IMR-90 (cell line): ENCODE data around the gene LPXN. TPM values are rescaled to one million over a fixed set of nuclear protein-coding genes. Genes with fewer than 3 reads are reported as not detected.

Experiments
- ATAC-seq: fragments of 200-7000 bp; cut with Tn5 transposase; 2 replicates; pipeline ENCODE4 v1.9.1; 2020; ENCODE audit warnings: low read depth, mild to moderate bottlenecking, moderate library complexity
- BruUV-seq: library from RNA; stranded (reverse); fragments of 400-500 nt; replicated peaks from 2 replicates; lab custom pipeline; 2021; lab: Mats Ljungman, UMichigan
- CTCF ChIA-PET: fragments of 300-600 bp; formaldehyde crosslinking; extraction: SDS; loops from one replicate; lab custom pipeline; 2021; ENCODE audit warnings: antibody characterized with exemption; lab: Yijun Ruan, JAX
- POLR2A ChIA-PET: fragments of 300-600 bp; sonication (Branson Sonifier 250); formaldehyde crosslinking; loops from one replicate; lab custom pipeline; 2022; ENCODE audit warnings: antibody characterized with exemption; ENCODE audit not compliant: unreplicated experiment; lab: Charles Lee
- DNase-seq: peaks from one replicate; pipeline ENCODE4 v3.0.0; 2013
- H2AFZ ChIP-seq: replicated peaks from 2 replicates; pipeline ENCODE3; 2013; ENCODE audit warnings: low read length, mild to moderate bottlenecking; ENCODE audit not compliant: poor library complexity
- H2AK5ac ChIP-seq: 2 replicates; pipeline ENCODE4 v1.6.1; 2013; ENCODE audit warnings: low read depth, low read length, inconsistent platforms
- H2AK9ac ChIP-seq: replicated peaks from 2 replicates; pipeline ENCODE3; 2013; ENCODE audit warnings: mild to moderate bottlenecking, low read depth, low read length, moderate library complexity; ENCODE audit not compliant: poor library complexity
- H2BK120ac ChIP-seq: 2 replicates; pipeline ENCODE4 v1.6.1; 2013; ENCODE audit warnings: low read depth, low read length, inconsistent platforms
- H2BK15ac ChIP-seq: 3 replicates; pipeline ENCODE4 v1.6.1; 2013; ENCODE audit warnings: low read depth, low read length, inconsistent platforms
- H2BK20ac ChIP-seq: 2 replicates; pipeline ENCODE4 v1.6.1; 2013; ENCODE audit warnings: low read depth, mild to moderate bottlenecking, inconsistent platforms, low read length, moderate library complexity
- H2BK5ac ChIP-seq: 2 replicates; pipeline ENCODE4 v1.6.1; 2013; ENCODE audit warnings: mild to moderate bottlenecking, low read depth, low read length, inconsistent platforms; ENCODE audit not compliant: poor library complexity, severe bottlenecking
- H3K14ac ChIP-seq: replicated peaks from 2 replicates; pipeline ENCODE4 v1.6.1; 2013; ENCODE audit warnings: low read depth, low read length, inconsistent platforms
- H3K18ac ChIP-seq: 2 replicates; pipeline ENCODE4 v1.6.1; 2013; ENCODE audit warnings: low read depth, low read length, control low read depth
- H3K23ac ChIP-seq: 2 replicates; pipeline ENCODE4 v1.6.1; 2013; ENCODE audit warnings: low read depth, low read length, inconsistent platforms
- H3K27ac ChIP-seq: 2 replicates; pipeline ENCODE4 v1.5.1; 2013; ENCODE audit warnings: mild to moderate bottlenecking, control low read depth, low read length; ENCODE audit not compliant: insufficient read depth
- H3K27me3 ChIP-seq: 2 replicates; pipeline ENCODE4 v1.6.1; 2013; ENCODE audit warnings: low read length; ENCODE audit not compliant: control insufficient read depth, insufficient read depth
- H3K36me3 ChIP-seq: 2 replicates; pipeline ENCODE4 v1.6.1; 2013; ENCODE audit warnings: low read length, mixed read lengths; ENCODE audit not compliant: control insufficient read depth, insufficient read depth
- H3K4ac ChIP-seq: 2 replicates; pipeline ENCODE4 v1.6.1; 2013; ENCODE audit warnings: low read depth, low read length, inconsistent platforms
- H3K4me1 ChIP-seq: 2 replicates; pipeline ENCODE4 v1.6.1; 2013; ENCODE audit warnings: low read length, mixed read lengths; ENCODE audit not compliant: control insufficient read depth, insufficient read depth
- H3K4me2 ChIP-seq: 2 replicates; pipeline ENCODE4 v1.6.1; 2013; ENCODE audit warnings: low read depth, mild to moderate bottlenecking, control low read depth, low read length, moderate library complexity
- H3K4me3 ChIP-seq: 2 replicates; pipeline ENCODE4 v1.5.1; 2013; ENCODE audit warnings: low read depth, mild to moderate bottlenecking, control low read depth, low read length, moderate library complexity; ENCODE audit not compliant: insufficient read depth
- H3K56ac ChIP-seq: 2 replicates; pipeline ENCODE4 v1.6.1; 2013; ENCODE audit warnings: low read length, inconsistent platforms; ENCODE audit not compliant: insufficient read depth; ENCODE audit errors: extremely low read depth
- H3K79me1 ChIP-seq, 2 experiments: 2 replicates each; pipeline ENCODE4 v1.6.1; 2013; ENCODE audit warnings: low read length in 2 of 2, inconsistent platforms in 1 of 2, low read depth in 1 of 2
- H3K9ac ChIP-seq: 2 replicates; pipeline ENCODE4 v1.6.1; 2013; ENCODE audit warnings: low read depth, low read length, control low read depth
- H3K9me1 ChIP-seq: 2 replicates; pipeline ENCODE4 v1.6.1; 2013; ENCODE audit warnings: low read length, inconsistent platforms; ENCODE audit not compliant: insufficient read depth
- H3K9me3 ChIP-seq: 2 replicates; pipeline ENCODE4 v1.6.1; 2013; ENCODE audit warnings: low read length; ENCODE audit not compliant: control insufficient read depth, insufficient read depth
- H4K20me1 ChIP-seq: 2 replicates; pipeline ENCODE4 v1.6.1; 2013; ENCODE audit warnings: low read length, inconsistent platforms; ENCODE audit not compliant: insufficient read depth
- H4K5ac ChIP-seq: 2 replicates; pipeline ENCODE4 v1.6.1; 2013; ENCODE audit warnings: mild to moderate bottlenecking, low read depth, low read length, control low read depth
- H4K8ac ChIP-seq, 2 experiments: 2 replicates each; pipeline ENCODE4 v1.6.1; 2013; ENCODE audit warnings: low read depth in 2 of 2, low read length in 2 of 2, control low read depth in 1 of 2, inconsistent platforms in 1 of 2
- H4K91ac ChIP-seq: 2 replicates; pipeline ENCODE4 v1.6.1; 2013; ENCODE audit warnings: low read depth, low read length, inconsistent platforms; ENCODE audit not compliant: insufficient read depth
- CEBPB ChIP-seq: IDR thresholded peaks from 2 replicates; pipeline ENCODE4 v1.6.1; 2012; ENCODE audit warnings: low read depth, low read length, improper control_type of control experiment
- CHD1 ChIP-seq: IDR thresholded peaks from 2 replicates; pipeline ENCODE4 v1.6.1; 2012; ENCODE audit warnings: low read depth, low read length, improper control_type of control experiment
- CTCF ChIP-seq: conservative IDR thresholded peaks from 2 replicates; pipeline ENCODE4 v1.5.1; 2012; ENCODE audit warnings: mild to moderate bottlenecking, low read depth, low read length, improper control_type of control experiment
- ELK1 ChIP-seq: fragments of 150-350 bp; IDR thresholded peaks from 2 replicates; pipeline ENCODE4 v1.6.1; 2016; ENCODE audit warnings: low read depth, mild to moderate bottlenecking, low read length, moderate library complexity, borderline replicate concordance
- FOS ChIP-seq: fragments of 150-350 bp; IDR thresholded peaks from 2 replicates; pipeline ENCODE4 v1.6.1; 2016; ENCODE audit warnings: low read depth, low read length
- MAZ ChIP-seq: IDR thresholded peaks from 2 replicates; pipeline ENCODE4 v1.6.1; 2012; ENCODE audit warnings: low read depth, mild to moderate bottlenecking, low read length, improper control_type of control experiment, moderate library complexity, borderline replicate concordance
- NFE2L2 ChIP-seq: fragments of 150-350 bp; IDR thresholded peaks from 2 replicates; pipeline ENCODE4 v1.6.1; 2016; ENCODE audit warnings: low read depth, mild to moderate bottlenecking, low read length
- POLR2A ChIP-seq: IDR thresholded peaks from 2 replicates; pipeline ENCODE4 v1.6.1; 2012; ENCODE audit warnings: mild to moderate bottlenecking, low read depth, low read length
- RAD21 ChIP-seq: IDR thresholded peaks from 2 replicates; pipeline ENCODE4 v1.6.1; 2012; ENCODE audit warnings: low read length, improper control_type of control experiment
- RFX5 ChIP-seq: IDR thresholded peaks from 2 replicates; pipeline ENCODE4 v1.8.0; 2012; ENCODE audit warnings: low read depth, mild to moderate bottlenecking, low read length, moderate library complexity
- USF2 ChIP-seq: fragments of 150-350 bp; IDR thresholded peaks from 2 replicates; pipeline ENCODE4 v1.6.1; 2017; ENCODE audit warnings: mild to moderate bottlenecking, antibody characterized with exemption, low read length, low read depth
- WGBS, 2 experiments: methylation state at CpG; one replicate each; pipeline versions ENCODE4 v1.1.5 to v1.1.7; 2013; ENCODE audit warnings: missing lambda C conversion rate in 2 of 2; ENCODE audit not compliant: insufficient read length in 1 of 2; ENCODE audit errors: extremely low coverage in 2 of 2; 5-methylcytosine and 5-hydroxymethylcytosine counted together
- dilution Hi-C: fragments of 300-500 bp; cut with HindIII; formaldehyde crosslinking; loops from one replicate; pipeline ENCODE4 v1.14.3; 2018; ENCODE audit warnings: low sequenced_read_pairs; ENCODE audit not compliant: unreplicated experiment
- in situ Hi-C: fragments of 300-500 bp; cut with MboI; formaldehyde crosslinking; loops from 3 replicates; pipeline ENCODE4 v1.14.3; 2019; ENCODE audit warnings: low sequenced_read_pairs, inconsistent platforms, mixed read lengths
- intact Hi-C: fragments of 100-400 bp; cut with micrococcal nuclease; formaldehyde crosslinking; loops from 2 replicates; pipeline ENCODE4 v1.10.0; 2022
- polyA plus RNA-seq, 3 experiments: library from polyadenylated mRNA; depleted of rRNA; stranded (reverse); fragments of >200 nt; gene quantifications; 2 replicates each; pipeline ENCODE4 v1.2.3, GENCODE V29; 2012; ENCODE audit warnings: low replicate concordance in 1 of 3
- total RNA-seq: library from RNA; depleted of rRNA; stranded (reverse); fragments of >200 nt; gene quantifications from 2 replicates; pipeline ENCODE4 v1.2.3, GENCODE V29; 2012

The LPXN gene
- total and polyA plus RNA-seq, 2 of the 4 experiments (the other 2 are of a cell fraction): 13.4 to 15.7 TPM

GRCh38 chr11:58591659-58592058, 16.0 kb upstream of the LPXN start:
- Histone ChIP-seq H3K9me1 (peaks cover 8% of the 10 kb centered on the region; the same call in 1 of the 2 replicates), H3K36me3 (0 out of 2 replicates have a peak, but pooled peaks cover 6% of the 10 kb centered on the region), H3K23ac (no peak overlapping the region), H3K27ac (no peak overlapping the region), H3K4ac (no peak overlapping the region), H3K79me1 (peaks cover 29 to 56% of the 10 kb centered on the region in 2 experiments), H2AFZ (no peak overlapping the region), H3K27me3 (no peaks in the 10 kb centered on the region), H3K4me2 (no peak overlapping the region), H3K4me1 (peaks cover 10% of the 10 kb centered on the region), H3K18ac (no peak overlapping the region), H3K4me3 (no peak overlapping the region), H2BK5ac (no peak overlapping the region), H2AK9ac (no peak overlapping the region), H3K9ac (no peak overlapping the region), H3K56ac (no peak overlapping the region), H4K20me1 (peaks cover 22% of the 10 kb centered on the region), H2BK120ac (no peak overlapping the region), H2BK15ac (no peak overlapping the region), H4K8ac (no peak overlapping the region), H4K5ac (no peak overlapping the region; the same call in 1 of the 2 replicates), H3K9me3 (no peaks in the 10 kb centered on the region), H4K91ac (no peak overlapping the region), H2BK20ac (no peak overlapping the region), H2AK5ac (no peak overlapping the region), H3K14ac (no peak overlapping the region)
- ATAC-seq (no peak), DNase-seq (no peak)
- ChIA-PET CTCF (interaction anchor here (0.6 to 0.7 kb wide), 2 partner anchors 16 to 75 kb away, joined by 3 to 4 read pairs; no protein-coding TSS in a partner anchor), POLR2A (no interaction called here)
- dilution Hi-C loops: no loop called here
- in situ Hi-C loops: loop anchor here (25.0 kb wide), 1 partner anchor 971 kb away; no protein-coding TSS in a partner anchor
- intact Hi-C loops: no loop called here
- BruUV-seq: no TSS peak
- WGBS, 2 experiments: no CpG with 5 or more reads among the region's 3 CpGs
- no peak for TF ChIP-seq ELK1
- no peak for TF ChIP-seq POLR2A
- no peak for TF ChIP-seq RFX5
- TF ChIP-seq CHD1: no peak
- TF ChIP-seq CTCF: no peak
- no peak for TF ChIP-seq RAD21
- TF ChIP-seq NFE2L2: no peak
- TF ChIP-seq CEBPB: no peak
- no peak for TF ChIP-seq FOS
- no peak for TF ChIP-seq MAZ
- no peak for TF ChIP-seq USF2
